ENCODE data around the gene TMTC1.

The TMTC1 gene

DNA sequence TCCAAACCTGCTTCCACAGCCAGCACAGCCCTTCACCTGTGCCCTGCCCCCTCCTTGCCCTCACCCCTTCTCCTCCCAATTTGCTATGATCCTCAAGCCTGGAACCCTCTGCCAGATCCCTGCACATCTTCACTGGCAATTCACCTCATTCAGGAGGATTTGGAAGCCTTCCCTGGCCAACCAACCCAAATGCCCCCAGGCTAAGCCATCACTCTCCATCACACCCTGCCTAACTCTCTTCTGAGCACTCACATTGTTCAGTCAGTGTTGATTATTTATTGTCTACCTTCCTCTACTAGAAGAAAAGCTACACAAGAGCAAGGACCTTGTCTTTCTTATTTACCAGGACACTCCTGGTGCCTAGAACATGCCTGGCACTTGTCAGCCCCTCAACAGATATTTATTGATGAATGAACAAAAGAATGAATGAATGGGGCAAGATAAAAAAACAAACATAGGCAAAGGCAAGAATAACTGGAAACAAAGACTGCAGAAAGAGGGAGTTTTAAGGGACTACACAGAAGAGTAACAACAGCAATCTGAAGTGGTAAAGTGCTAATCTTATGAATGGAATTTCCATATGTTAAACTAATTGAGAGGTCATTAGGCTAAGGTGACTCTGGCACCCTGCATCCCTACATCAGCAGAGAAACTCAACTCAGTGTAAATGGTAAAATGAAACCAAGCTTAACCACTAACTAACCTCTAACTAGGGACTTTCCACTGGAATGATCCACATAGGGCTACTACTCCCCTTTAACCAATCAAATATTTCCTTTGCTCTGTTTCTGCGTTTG is 33.4 kb downstream of the TMTC1 start:
- no peak for TF ChIP-seq YY1 (IDR thresholded peaks at IDR 0.05; ENCODE audit: insufficient read depth, insufficient read length)
- Histone ChIP-seq H3K9me3 (ENCODE audit: insufficient read depth, low read length) (no peaks in the 10 kb centered on the region), H3K36me3 (ENCODE audit: insufficient read depth, insufficient read length, low read length) (peaks cover 4% of the 10 kb centered on the region), H3K9ac (ENCODE audit: insufficient read length, low read depth) (no peak overlapping the region), H3K4me3 (ENCODE audit: insufficient read length, low read depth) (no peak overlapping the region), H3K4me1 (ENCODE audit: insufficient read depth, insufficient read length) (peaks cover 6% of the 10 kb centered on the region), H3K27me3 (ENCODE audit: insufficient read depth, insufficient read length) (no peaks in the 10 kb centered on the region)
- no peak for DNase-seq (ENCODE audit: low read depth, low spot score)

DNA sequence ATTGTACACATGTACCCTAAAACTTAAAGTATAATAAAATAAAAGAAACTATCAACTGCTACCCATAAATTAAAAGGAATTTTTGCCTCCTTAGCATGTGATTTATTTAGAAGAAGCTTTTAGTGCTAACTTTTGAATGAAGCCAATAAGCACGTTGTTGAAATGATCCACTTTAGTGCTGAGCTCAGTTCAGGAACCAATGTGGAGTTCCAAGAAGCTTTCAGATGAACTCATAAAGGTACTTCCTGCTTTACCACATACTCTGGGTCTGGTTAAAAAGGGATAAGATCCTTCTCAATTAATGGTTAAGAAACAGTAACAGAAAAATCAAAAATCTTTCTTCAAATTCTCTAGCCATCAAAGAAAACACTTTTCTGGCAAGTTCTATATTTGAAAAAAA is 39.4 kb downstream of the TMTC1 start:
- Histone ChIP-seq H3K27me3 (ENCODE audit: insufficient read depth, insufficient read length) (no peaks in the 10 kb centered on the region), H3K4me3 (ENCODE audit: insufficient read length, low read depth) (no peak overlapping the region), H3K4me1 (ENCODE audit: insufficient read depth, insufficient read length) (no peaks in the 10 kb centered on the region), H3K9ac (ENCODE audit: insufficient read length, low read depth) (no peak overlapping the region), H3K9me3 (ENCODE audit: insufficient read depth, low read length) (no peaks in the 10 kb centered on the region), H3K36me3 (ENCODE audit: insufficient read depth, insufficient read length, low read length) (no peaks in the 10 kb centered on the region)
- TF ChIP-seq SUZ12 (IDR thresholded peaks at IDR 0.05; ENCODE audit: extremely low read depth, insufficient read depth, insufficient read length) = no peak
- no peak for TF ChIP-seq ZNF274 (IDR thresholded peaks at IDR 0.05; ENCODE audit: low read depth, low read length)
- TF ChIP-seq YY1 (IDR thresholded peaks at IDR 0.05; ENCODE audit: insufficient read depth, insufficient read length) = no peak
- DNase-seq (ENCODE audit: low read depth, low spot score) = no peak

DNA sequence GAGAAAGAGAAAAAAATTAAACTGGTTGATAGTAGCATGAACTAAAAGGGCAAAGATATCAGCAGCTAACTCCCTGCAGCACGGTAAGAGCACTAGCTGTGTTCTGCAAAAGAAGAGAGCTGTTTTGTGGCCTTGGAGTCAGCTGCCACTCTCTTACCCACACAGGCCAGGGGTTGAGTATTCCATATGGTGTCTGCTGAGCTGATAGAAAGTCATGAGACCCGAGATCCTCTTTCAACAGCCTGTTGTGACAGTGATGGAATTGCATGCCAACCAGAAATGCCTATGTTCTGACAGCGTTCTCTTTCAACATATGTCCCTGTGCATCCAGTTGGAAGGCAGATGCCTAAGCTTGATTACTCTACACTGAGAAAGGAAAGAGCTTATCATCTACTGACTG is 39.9 kb downstream of the TMTC1 start:
- DNase-seq (ENCODE audit: low read depth, low spot score) = peak; percentile 56
- no peak for TF ChIP-seq SUZ12 (IDR thresholded peaks at IDR 0.05; ENCODE audit: extremely low read depth, insufficient read depth, insufficient read length)
- no peak for TF ChIP-seq YY1 (IDR thresholded peaks at IDR 0.05; ENCODE audit: insufficient read depth, insufficient read length)
- no peak for TF ChIP-seq ZNF274 (IDR thresholded peaks at IDR 0.05; ENCODE audit: low read depth, low read length)
- H3K9me3 ChIP-seq (ENCODE audit: insufficient read depth, low read length) = no peaks in the 10 kb centered on the region
- no peak overlapping the region for H3K4me3 ChIP-seq (ENCODE audit: insufficient read length, low read depth)
- H3K4me1 ChIP-seq (ENCODE audit: insufficient read depth, insufficient read length) = no peaks in the 10 kb centered on the region
- no peak overlapping the region for H3K9ac ChIP-seq (ENCODE audit: insufficient read length, low read depth)
- no peaks in the 10 kb centered on the region for H3K27me3 ChIP-seq (ENCODE audit: insufficient read depth, insufficient read length)
- no peaks in the 10 kb centered on the region for H3K36me3 ChIP-seq (ENCODE audit: insufficient read depth, insufficient read length, low read length)

DNA sequence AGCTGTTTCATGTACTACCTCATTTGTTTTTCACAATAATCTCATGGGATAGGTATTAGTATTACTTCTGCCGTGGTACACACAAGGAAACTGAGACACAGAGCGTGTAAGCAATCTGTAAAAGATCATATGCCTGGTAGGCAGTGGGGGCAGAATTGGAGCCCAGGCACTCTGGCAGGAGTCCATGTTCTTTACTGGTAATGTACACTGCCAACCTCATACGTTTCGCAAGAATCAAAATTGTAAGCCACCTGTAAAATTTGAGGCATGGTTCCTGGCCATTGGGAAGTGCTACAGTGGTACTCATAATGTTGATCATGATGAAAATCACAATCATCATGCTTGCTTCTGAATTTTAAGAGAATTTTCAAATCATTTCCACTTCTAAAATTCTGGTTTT is 40.7 kb downstream of the TMTC1 start:
- Histone ChIP-seq H3K9ac (ENCODE audit: insufficient read length, low read depth) (no peak overlapping the region), H3K36me3 (ENCODE audit: insufficient read depth, insufficient read length, low read length) (no peaks in the 10 kb centered on the region), H3K4me1 (ENCODE audit: insufficient read depth, insufficient read length) (no peaks in the 10 kb centered on the region), H3K9me3 (ENCODE audit: insufficient read depth, low read length) (no peaks in the 10 kb centered on the region), H3K4me3 (ENCODE audit: insufficient read length, low read depth) (no peak overlapping the region), H3K27me3 (ENCODE audit: insufficient read depth, insufficient read length) (no peaks in the 10 kb centered on the region)
- DNase-seq (ENCODE audit: low read depth, low spot score) = no peak
- TF ChIP-seq SUZ12 (IDR thresholded peaks at IDR 0.05; ENCODE audit: extremely low read depth, insufficient read depth, insufficient read length) (no peak), ZNF274 (IDR thresholded peaks at IDR 0.05; ENCODE audit: low read depth, low read length) (no peak)

DNA sequence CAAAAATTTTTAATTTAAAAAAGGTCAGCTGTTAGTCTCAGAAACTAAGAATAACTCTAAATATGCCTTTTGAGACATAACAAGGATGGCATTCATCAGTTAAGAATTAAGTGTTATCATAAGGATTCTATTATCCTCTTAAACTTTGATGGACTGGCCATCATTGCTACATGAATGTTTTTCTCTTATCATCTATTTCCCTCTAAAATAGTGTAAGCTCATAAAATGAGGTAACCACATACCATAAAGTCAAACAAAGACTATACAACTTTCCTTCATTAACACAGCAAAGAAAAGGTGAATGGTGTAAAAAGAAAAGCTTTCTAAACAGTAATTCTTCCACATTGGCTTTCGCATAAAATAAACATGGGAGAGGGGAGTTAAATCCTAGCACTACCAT is 41.1 kb downstream of the TMTC1 start:
- no peaks in the 10 kb centered on the region for H3K4me1 ChIP-seq (ENCODE audit: insufficient read depth, insufficient read length)
- H3K9me3 ChIP-seq (ENCODE audit: insufficient read depth, low read length) = no peaks in the 10 kb centered on the region
- H3K4me3 ChIP-seq (ENCODE audit: insufficient read length, low read depth) = no peak overlapping the region
- H3K9ac ChIP-seq (ENCODE audit: insufficient read length, low read depth) = no peak overlapping the region
- no peaks in the 10 kb centered on the region for H3K27me3 ChIP-seq (ENCODE audit: insufficient read depth, insufficient read length)
- TF ChIP-seq SUZ12 (IDR thresholded peaks at IDR 0.05; ENCODE audit: extremely low read depth, insufficient read depth, insufficient read length) (no peak), ZNF274 (IDR thresholded peaks at IDR 0.05; ENCODE audit: low read depth, low read length) (no peak), YY1 (IDR thresholded peaks at IDR 0.05; ENCODE audit: insufficient read depth, insufficient read length) (no peak)
- no peak for DNase-seq (ENCODE audit: low read depth, low spot score)
- H3K36me3 ChIP-seq (ENCODE audit: insufficient read depth, insufficient read length, low read length) = no peaks in the 10 kb centered on the region

DNA sequence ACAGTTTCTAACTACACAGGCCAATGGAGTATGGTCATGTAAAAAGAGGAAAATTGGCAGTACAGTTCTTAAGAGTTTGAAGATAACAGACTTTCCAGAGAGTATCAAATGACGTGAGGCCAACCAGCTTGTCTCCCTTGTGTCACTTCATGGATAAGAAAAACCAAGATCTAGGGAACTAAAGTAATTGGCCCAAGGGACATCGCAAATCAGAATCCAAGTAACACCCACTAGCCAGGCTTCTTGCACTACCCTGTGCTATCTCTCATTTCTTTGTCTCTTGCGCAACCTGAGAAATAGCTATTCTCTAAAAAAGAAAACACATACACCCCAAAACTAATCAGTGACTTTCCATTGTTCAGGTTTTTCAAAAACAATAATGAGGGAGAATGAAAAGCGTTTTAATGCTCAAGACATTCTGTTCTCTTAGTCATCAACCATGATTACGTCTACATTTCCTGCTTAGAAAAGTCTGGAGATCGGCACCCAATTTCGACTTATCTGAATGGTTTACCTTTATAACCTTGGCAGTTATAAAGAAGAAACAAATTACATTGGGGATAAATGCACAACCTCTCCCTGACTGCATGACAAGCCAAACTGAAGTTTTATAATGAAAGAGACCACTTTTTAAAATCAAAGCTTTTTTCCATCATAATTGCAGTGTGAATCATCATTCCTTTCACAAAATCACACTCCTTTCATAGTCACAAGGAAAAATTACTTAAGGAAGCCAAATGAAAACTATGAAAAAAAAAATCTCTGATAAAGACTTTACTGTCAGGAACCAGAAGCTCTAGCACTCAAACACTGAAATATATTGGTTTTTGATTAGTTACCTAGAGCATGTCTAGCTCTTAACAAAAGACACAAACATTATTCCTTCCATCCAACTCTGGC is 42.1 kb downstream of the TMTC1 start:
- Histone ChIP-seq H3K9me3 (ENCODE audit: insufficient read depth, low read length) (no peaks in the 10 kb centered on the region), H3K4me1 (ENCODE audit: insufficient read depth, insufficient read length) (no peaks in the 10 kb centered on the region), H3K36me3 (ENCODE audit: insufficient read depth, insufficient read length, low read length) (no peaks in the 10 kb centered on the region), H3K27me3 (ENCODE audit: insufficient read depth, insufficient read length) (no peaks in the 10 kb centered on the region), H3K4me3 (ENCODE audit: insufficient read length, low read depth) (no peak overlapping the region), H3K9ac (ENCODE audit: insufficient read length, low read depth) (no peak overlapping the region)
- no peak for TF ChIP-seq SUZ12 (IDR thresholded peaks at IDR 0.05; ENCODE audit: extremely low read depth, insufficient read depth, insufficient read length)
- TF ChIP-seq YY1 (IDR thresholded peaks at IDR 0.05; ENCODE audit: insufficient read depth, insufficient read length) = no peak
- TF ChIP-seq ZNF274 (IDR thresholded peaks at IDR 0.05; ENCODE audit: low read depth, low read length) = no peak
- no peak for DNase-seq (ENCODE audit: low read depth, low spot score)

DNA sequence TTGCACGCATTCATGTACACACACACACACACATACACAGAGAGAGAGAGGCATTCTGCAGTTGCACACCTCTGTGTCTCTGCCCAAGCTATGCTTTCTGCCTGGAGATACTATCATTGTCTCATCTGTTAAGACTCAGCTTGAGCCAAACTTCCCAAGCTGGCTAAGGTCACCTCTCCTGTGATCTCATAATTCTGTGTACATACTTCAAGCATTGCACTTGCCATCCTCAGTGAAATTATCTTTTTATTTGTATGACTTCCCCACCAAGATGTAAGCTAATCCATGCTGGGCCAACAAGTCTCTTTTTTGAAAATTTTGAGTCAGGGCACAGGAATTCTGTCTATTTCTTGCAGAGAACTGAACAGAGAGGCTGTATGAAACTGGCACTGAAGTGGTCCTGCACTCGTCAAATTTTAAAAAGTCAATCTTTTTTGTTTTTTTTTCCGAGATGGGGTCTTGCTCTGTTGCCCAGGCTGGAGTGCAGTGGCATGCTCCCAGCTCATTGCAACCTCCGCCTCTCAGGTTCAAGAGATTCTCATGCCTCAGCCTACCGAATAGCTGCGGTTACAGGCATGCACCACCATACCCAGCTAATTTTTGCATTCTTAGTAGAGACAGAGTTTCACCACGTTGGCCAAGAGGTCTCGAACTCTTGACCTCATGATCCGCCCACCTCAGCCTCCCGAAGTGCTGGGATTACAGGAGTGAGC is 44.3 kb downstream of the TMTC1 start:
- Histone ChIP-seq H3K4me3 (ENCODE audit: insufficient read length, low read depth) (no peak overlapping the region), H3K36me3 (ENCODE audit: insufficient read depth, insufficient read length, low read length) (no peaks in the 10 kb centered on the region), H3K9me3 (ENCODE audit: insufficient read depth, low read length) (no peaks in the 10 kb centered on the region), H3K9ac (ENCODE audit: insufficient read length, low read depth) (no peak overlapping the region), H3K27me3 (ENCODE audit: insufficient read depth, insufficient read length) (no peaks in the 10 kb centered on the region), H3K4me1 (ENCODE audit: insufficient read depth, insufficient read length) (no peaks in the 10 kb centered on the region)
- no peak for DNase-seq (ENCODE audit: low read depth, low spot score)
- TF ChIP-seq YY1 (IDR thresholded peaks at IDR 0.05; ENCODE audit: insufficient read depth, insufficient read length) (no peak), ZNF274 (IDR thresholded peaks at IDR 0.05; ENCODE audit: low read depth, low read length) (no peak), SUZ12 (IDR thresholded peaks at IDR 0.05; ENCODE audit: extremely low read depth, insufficient read depth, insufficient read length) (no peak)
